Pancreas (tissue), 10 donors: Measurements from ENCODE around the gene PDCD1. TPM values are rescaled to one million over a fixed set of nuclear protein-coding genes. Genes with fewer than 3 reads are reported as not detected.

Source experiments
- ATAC-seq, 4 donors: fragments of 200-7000 bp; cut with Tn5 transposase; one replicate each; pipeline versions ENCODE4 v1.8.0 to v1.9.1; 2020; ENCODE audit warnings: mild to moderate bottlenecking in 4 of 4, moderate library complexity in 4 of 4
- DNase-seq, 6 donors: peaks; one replicate each; pipeline ENCODE4 v3.0.0-alpha.2; 2020
- FAIRE-seq: peaks from 2 replicates; lab custom pipeline; 2012; peaks lifted over from hg19 to GRCh38; lab: Jason Lieb, UNC
- H3K27ac ChIP-seq, 4 donors: fragments of 200-600 bp; sonication (generic); 1 replicate in 3 of 4; 2 replicates in 1 of 4; pipeline versions ENCODE4 v1.5.0 to v1.8.0; 2020
- H3K27me3 ChIP-seq, 4 donors: fragments of 200-600 bp; one replicate each; pipeline ENCODE4 v1.8.0; 2021
- H3K36me3 ChIP-seq, 3 donors: fragments of 200-600 bp; sonication (generic) in 1 of 3; one replicate each; pipeline versions ENCODE4 v1.5.0 to v1.8.0; 2020 to 2021
- H3K4me1 ChIP-seq, 3 donors: fragments of 200-600 bp; one replicate each; pipeline ENCODE4 v1.8.0; 2021
- H3K4me3 ChIP-seq, 4 donors: fragments of 200-600 bp; sonication (generic) in 2 of 4; one replicate each; pipeline versions ENCODE4 v1.5.0 to v1.8.0; 2020 to 2021
- H3K9me3 ChIP-seq, 4 donors: fragments of 200-600 bp; one replicate each; pipeline ENCODE4 v1.8.0; 2021
- WGBS, 2 donors: extraction: QIAGEN DNeasy Blood & Tissue Kit; methylation state at CpG; one replicate each; pipeline ENCODE4 v1.1.7; 2013; 5-methylcytosine and 5-hydroxymethylcytosine counted together
- intact Hi-C, 3 donors: fragments of 100-400 bp; cut with DNase I; formaldehyde crosslinking; loops; one replicate each; pipeline versions ENCODE4 v1.11.1 to v1.14.2; 2022
- polyA plus RNA-seq, 2 donors: library from polyadenylated mRNA; stranded (reverse); fragments of 200-250 nt; gene quantifications; one replicate each; pipeline ENCODE4 v1.2.3, GENCODE V29; 2013
- total RNA-seq, 6 donors: library from RNA; stranded (reverse); fragmentation: NEBNext Ultra II Directional in 4 of 6; extraction: Animal tissue kit (Norgen Biotek cat#: 25700) in 4 of 6; gene quantifications; one replicate each; pipeline versions ENCODE4 v1.2.1 to v1.2.4, GENCODE V29; 2021 to 2023
- TF ChIP-seq, protein P1 (sequence below), 4 donors: fragments of 200-600 bp; sonication (generic) in 3 of 4; IDR thresholded peaks; one replicate each; pipeline versions ENCODE4 v1.5.0 to v1.8.0; 2021; ENCODE audit warnings: antibody characterized with exemption in 4 of 4
- donor health status: healthy with polysubstance abuse.
- donor health status: DM: no; HTN: no; CAD: no; lungs with moderate emphysema.
- donor health status: DM: no; HTN: no; CAD: no.
- donor health status: control.
- donor health status: control.
- donor health status: Bipolar disorder and iron deficiency.
- donor health status: DM: yes; HTN: yes; CAD: no.
- donor health status: DM: no; HTN: no; CAD: no.
- donor health status: DM: no; HTN: no; CAD: no.
- donor health status: DM: yes; HTN: yes; CAD: no.

Gene PDCD1
- total and polyA plus RNA-seq, 8 donors = 0.09 to 0.63 (median 0.23) TPM; not detected in 1

DNA sequence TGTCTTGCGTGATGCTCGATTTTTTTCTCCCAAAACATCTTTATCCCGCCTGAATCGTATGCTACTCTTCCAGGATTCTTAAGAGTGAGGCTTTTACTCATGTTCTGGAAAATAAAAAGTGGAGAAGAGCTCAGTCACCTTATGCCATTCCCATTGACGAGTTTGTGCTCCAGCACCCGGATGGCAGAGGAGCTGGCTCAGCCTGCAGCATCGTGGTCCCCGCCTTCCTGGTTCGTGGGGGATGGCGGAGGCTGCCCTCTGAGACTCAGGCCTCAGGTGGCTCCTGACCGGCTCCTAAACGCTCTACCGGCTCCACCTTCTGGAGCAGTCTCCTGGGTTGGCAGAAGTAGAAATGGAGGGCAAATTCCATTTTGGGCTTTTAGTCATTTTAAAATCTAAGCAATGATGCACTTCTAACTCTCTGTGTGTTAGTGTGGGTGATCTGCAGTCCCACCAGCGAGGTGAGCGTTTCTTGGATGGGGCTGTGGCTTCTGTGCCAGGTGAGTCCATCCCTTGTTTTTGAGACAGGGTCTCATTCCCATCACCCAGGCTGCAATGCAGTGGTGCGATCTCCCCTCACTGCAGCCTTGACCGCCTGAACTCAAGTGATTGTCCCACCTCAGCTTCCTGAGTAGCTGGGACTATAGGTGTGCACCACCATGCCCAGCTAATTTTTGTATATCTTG lies 38.7 kb upstream of the PDCD1 start:
- no peak for FAIRE-seq
- Histone ChIP-seq H3K4me3 (no peak overlapping the region), H3K4me1 (peaks cover 57 to 63% (median 59%) of the 10 kb centered on the region in 3 donors), H3K9me3 (no peaks in the 10 kb centered on the region), H3K27ac (no peak overlapping the region), H3K36me3 (no peaks in the 10 kb centered on the region), H3K27me3 (no peaks in the 10 kb centered on the region)
- DNase-seq = peak; percentile 4 to 46 (median 18)
- TF ChIP-seq, protein P1, sequence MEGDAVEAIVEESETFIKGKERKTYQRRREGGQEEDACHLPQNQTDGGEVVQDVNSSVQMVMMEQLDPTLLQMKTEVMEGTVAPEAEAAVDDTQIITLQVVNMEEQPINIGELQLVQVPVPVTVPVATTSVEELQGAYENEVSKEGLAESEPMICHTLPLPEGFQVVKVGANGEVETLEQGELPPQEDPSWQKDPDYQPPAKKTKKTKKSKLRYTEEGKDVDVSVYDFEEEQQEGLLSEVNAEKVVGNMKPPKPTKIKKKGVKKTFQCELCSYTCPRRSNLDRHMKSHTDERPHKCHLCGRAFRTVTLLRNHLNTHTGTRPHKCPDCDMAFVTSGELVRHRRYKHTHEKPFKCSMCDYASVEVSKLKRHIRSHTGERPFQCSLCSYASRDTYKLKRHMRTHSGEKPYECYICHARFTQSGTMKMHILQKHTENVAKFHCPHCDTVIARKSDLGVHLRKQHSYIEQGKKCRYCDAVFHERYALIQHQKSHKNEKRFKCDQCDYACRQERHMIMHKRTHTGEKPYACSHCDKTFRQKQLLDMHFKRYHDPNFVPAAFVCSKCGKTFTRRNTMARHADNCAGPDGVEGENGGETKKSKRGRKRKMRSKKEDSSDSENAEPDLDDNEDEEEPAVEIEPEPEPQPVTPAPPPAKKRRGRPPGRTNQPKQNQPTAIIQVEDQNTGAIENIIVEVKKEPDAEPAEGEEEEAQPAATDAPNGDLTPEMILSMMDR (IDR thresholded peaks at IDR 0.05) = no peak
- 76 to 87% methylated on average over 17 of the region's 17 CpGs for WGBS, 2 donors
- no peak for ATAC-seq
- intact Hi-C loops = no loop called here

DNA sequence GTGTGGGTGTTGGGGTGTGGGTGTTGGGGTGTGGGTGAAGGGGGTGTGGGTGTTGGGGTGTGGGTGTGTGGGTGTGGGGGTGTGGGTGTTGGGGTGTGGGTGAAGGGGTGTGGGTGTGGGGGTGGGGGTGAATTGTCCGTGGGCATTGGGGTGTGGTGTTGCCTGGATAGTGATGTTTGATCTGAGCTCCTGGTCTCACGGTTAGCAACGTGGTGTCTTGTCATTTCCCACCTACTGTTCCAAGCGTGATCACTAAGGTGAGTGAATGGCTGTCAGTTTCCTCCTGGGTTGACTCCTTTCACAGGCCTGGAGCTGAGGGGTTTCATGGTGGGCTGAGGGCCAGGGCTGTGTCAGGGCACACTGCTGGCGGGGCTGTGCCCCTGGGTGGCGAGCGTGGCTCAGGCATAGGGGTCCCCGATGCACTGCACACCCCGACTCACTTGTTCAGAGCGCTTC lies 38.1 kb upstream of the PDCD1 start:
- H3K4me3 ChIP-seq = no peak overlapping the region
- H3K4me1 ChIP-seq = peaks cover 61 to 68% (median 64%) of the 10 kb centered on the region in 3 donors
- TF ChIP-seq, protein P1 (IDR thresholded peaks at IDR 0.05) = no peak
- intact Hi-C loops = no loop called here
- no peak for FAIRE-seq
- WGBS, 2 donors = 82 to 83% methylated on average over 9 to 10 of the region's 10 CpGs
- ATAC-seq = no peak
- H3K9me3 ChIP-seq = no peaks in the 10 kb centered on the region
- DNase-seq = peak; percentile 6 to 42 (median 26)
- H3K36me3 ChIP-seq = no peaks in the 10 kb centered on the region
- H3K27me3 ChIP-seq = no peaks in the 10 kb centered on the region
- no peak overlapping the region for H3K27ac ChIP-seq

DNA sequence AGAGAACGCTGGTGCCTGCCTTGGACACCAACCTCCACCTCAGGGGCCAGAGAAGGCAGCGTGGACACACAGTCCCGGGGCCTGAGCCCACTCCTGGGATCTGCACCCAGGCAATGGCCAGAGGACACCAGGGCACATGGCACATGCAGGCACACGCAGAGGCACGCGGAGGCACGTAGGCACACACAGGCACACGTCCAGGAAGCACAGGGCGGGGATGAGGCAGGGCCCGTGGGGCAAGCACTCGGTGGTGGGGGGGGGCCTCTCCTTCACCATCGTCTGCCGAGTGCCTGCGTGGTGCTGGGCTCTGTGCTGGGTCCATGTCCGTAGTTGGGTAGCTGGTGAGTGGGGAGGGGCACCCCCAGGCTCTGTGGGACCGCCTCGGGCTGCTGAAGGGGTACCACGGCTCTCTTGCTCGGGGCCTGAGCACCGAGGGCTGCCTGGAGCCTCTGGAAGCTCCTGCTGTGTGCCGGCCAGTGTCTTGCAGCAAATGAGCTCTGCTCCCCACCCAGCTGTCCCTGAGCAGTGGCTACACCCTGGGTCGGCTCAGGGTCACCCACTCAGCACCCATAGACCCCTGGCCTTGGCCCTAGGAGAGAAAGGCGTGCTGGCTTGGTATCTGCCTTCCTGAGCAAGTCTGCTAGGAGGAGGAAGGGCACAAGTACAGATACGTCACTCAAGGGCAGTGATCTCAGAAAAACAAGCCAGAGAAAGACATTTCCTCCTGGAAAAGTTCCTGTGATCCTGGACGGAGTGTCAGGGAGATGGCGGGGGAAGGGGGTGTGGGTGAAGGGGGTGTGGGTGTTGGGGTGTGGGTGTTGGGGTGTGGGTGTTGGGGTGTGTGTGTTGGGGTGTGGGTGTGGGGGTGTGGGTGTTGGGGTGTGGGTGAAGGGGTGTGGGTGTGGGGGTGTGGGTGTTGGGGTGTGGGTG lies 37.3 kb upstream of the PDCD1 start:
- H3K36me3 ChIP-seq = no peaks in the 10 kb centered on the region
- DNase-seq (peak; percentile 68 to 88 (median 80)), ATAC-seq (peak; percentile 38 to 58 (median 50)), FAIRE-seq (no peak)
- 31 to 52% methylated on average over 23 to 26 of the region's 26 CpGs for WGBS, 2 donors
- no peaks in the 10 kb centered on the region for H3K27me3 ChIP-seq
- no peaks in the 10 kb centered on the region for H3K9me3 ChIP-seq
- TF ChIP-seq, protein P1 (IDR thresholded peaks at IDR 0.05) = no peak
- H3K4me3 ChIP-seq = no peak overlapping the region
- peak overlapping the region; percentile 85 to 93 (median 88) for H3K27ac ChIP-seq
- intact Hi-C loops = no loop called here
- peaks cover 66 to 70% (median 67%) of the 10 kb centered on the region in 3 donors for H3K4me1 ChIP-seq

DNA sequence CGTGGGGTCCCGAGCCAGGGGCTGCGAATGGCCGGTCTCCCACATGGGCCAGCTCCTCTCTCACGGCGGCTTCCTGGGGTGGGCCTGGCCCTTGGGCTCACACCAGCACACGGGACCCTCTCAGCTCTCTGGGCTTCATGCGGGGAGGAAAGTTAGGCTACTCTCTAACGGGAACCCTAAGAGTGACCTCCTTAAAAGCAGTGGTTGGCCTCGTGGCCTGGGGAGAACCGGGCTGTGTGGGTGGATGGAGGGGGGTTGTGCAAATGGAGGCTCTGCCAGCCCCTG lies 36.7 kb upstream of the PDCD1 start:
- no peaks in the 10 kb centered on the region for H3K36me3 ChIP-seq
- WGBS, 2 donors = 71 to 75% methylated on average over 11 of the region's 11 CpGs
- peaks cover 66 to 71% (median 66%) of the 10 kb centered on the region in 3 donors for H3K4me1 ChIP-seq
- FAIRE-seq (no peak), DNase-seq (no peak), ATAC-seq (no peak)
- intact Hi-C loops = no loop called here
- H3K27me3 ChIP-seq = no peaks in the 10 kb centered on the region
- H3K9me3 ChIP-seq = no peaks in the 10 kb centered on the region
- H3K27ac ChIP-seq = peak overlapping the region; percentile 85 to 93 (median 88)
- TF ChIP-seq, protein P1 (IDR thresholded peaks at IDR 0.05) = no peak
- no peak overlapping the region for H3K4me3 ChIP-seq
